OCI-LY3 (cell line): ENCODE results near the gene TTLL11.
A peak's percentile ranks its signal among the peaks of the same experiment; 100 is the strongest.

Source experiments
- H2AFZ ChIP-seq: fragments of 200-600, 300-600 bp; shearing (Covaris generic); 2 replicates; pipeline ENCODE4 v1.6.0; 2014; ENCODE audit warnings: antibody characterized with exemption, low read depth, low read length
- H3K27ac ChIP-seq: fragments of 200-600, 300-600 bp; sonication (generic); 2 replicates; pipeline ENCODE4 v1.5.1; 2014; ENCODE audit warnings: mild to moderate bottlenecking, low read length, moderate library complexity, mixed read lengths
- H3K27me3 ChIP-seq: fragments of 200-600, 300-600 bp; sonication (generic); 2 replicates; pipeline ENCODE4 v1.6.1; 2014; ENCODE audit warnings: low read depth, low read length, mixed read lengths
- H3K36me3 ChIP-seq: fragments of 200-600, 300-600 bp; sonication (generic); replicated peaks from 2 replicates; pipeline ENCODE3; 2014; ENCODE audit warnings: low read depth, low read length, mixed read lengths
- H3K4me1 ChIP-seq: fragments of 300-600, 200-600 bp; sonication (generic); 2 replicates; pipeline ENCODE4 v1.6.1; 2014; ENCODE audit warnings: low read length, mixed read lengths
- H3K4me2 ChIP-seq: fragments of 200-600, 300-600 bp; sonication (generic); 2 replicates; pipeline ENCODE4 v1.6.1; 2014; ENCODE audit warnings: low read length, mixed read lengths
- H3K4me3 ChIP-seq: fragments of 300-600, 200-600 bp; sonication (generic); 2 replicates; pipeline ENCODE4 v1.5.1; 2014; ENCODE audit warnings: antibody characterized with exemption, mild to moderate bottlenecking, low read length, moderate library complexity
- H3K79me2 ChIP-seq: fragments of 300-600, 200-600 bp; shearing (Covaris generic); 2 replicates; pipeline ENCODE4 v1.6.1; 2014; ENCODE audit warnings: mild to moderate bottlenecking, low read length, mixed read lengths
- H3K9ac ChIP-seq: fragments of 300-600, 200-600 bp; shearing (Covaris generic); 2 replicates; pipeline ENCODE4 v1.6.0; 2014; ENCODE audit warnings: mild to moderate bottlenecking, low read length, moderate library complexity
- H3K9me3 ChIP-seq: fragments of 200-600, 300-600 bp; shearing (Covaris generic); 2 replicates; pipeline ENCODE4 v1.6.1; 2014; ENCODE audit warnings: low read length, mixed read lengths; ENCODE audit not compliant: insufficient read depth
- H4K20me1 ChIP-seq: fragments of 200-600, 300-600 bp; sonication (generic); 2 replicates; pipeline ENCODE4 v1.6.1; 2016; ENCODE audit warnings: low read length, mixed read lengths; ENCODE audit not compliant: insufficient read depth
- CTCF ChIP-seq: fragments of 200-600, 300-600 bp; sonication (generic); IDR thresholded peaks from 2 replicates; pipeline ENCODE4 v1.5.1; 2014; ENCODE audit warnings: antibody characterized with exemption, low read length, low read depth
- EZH2phosphoT487 ChIP-seq: fragments of 200-600 bp; shearing (Covaris generic); IDR thresholded peaks from 2 replicates; pipeline ENCODE4 v1.6.1; 2018; ENCODE audit warnings: antibody characterized with exemption, mixed run types, low read depth

TTLL11 gene

GRCh38 chr9:121945849-121946248 is 147.3 kb downstream of the TTLL11 start:
- Histone ChIP-seq H2AFZ (no peak overlapping the region), H3K9ac (no peak overlapping the region), H3K4me1 (peaks cover 34% of the 10 kb centered on the region), H4K20me1 (no peaks in the 10 kb centered on the region), H3K9me3 (peaks cover 32% of the 10 kb centered on the region; the same call in 1 of the 2 replicates), H3K79me2 (no peaks in the 10 kb centered on the region), H3K4me3 (no peak overlapping the region), H3K36me3 (no peaks in the 10 kb centered on the region), H3K27ac (no peak overlapping the region), H3K27me3 (no peaks in the 10 kb centered on the region), H3K4me2 (no peak overlapping the region)
- TF ChIP-seq CTCF (no peak), EZH2phosphoT487 (no peak)

- TF ChIP-seq CTCF (no peak), EZH2phosphoT487 (no peak)
- H3K4me2 ChIP-seq = no peak overlapping the region
- H3K27ac ChIP-seq = no peak overlapping the region
- H3K27me3 ChIP-seq = no peaks in the 10 kb centered on the region
- H3K36me3 ChIP-seq = no peaks in the 10 kb centered on the region
- no peaks in the 10 kb centered on the region for H4K20me1 ChIP-seq
- no peak overlapping the region for H3K9ac ChIP-seq
- no peaks in the 10 kb centered on the region for H3K79me2 ChIP-seq
- H2AFZ ChIP-seq = no peak overlapping the region
- peaks cover 32% of the 10 kb centered on the region; the same call in 1 of the 2 replicates for H3K9me3 ChIP-seq
- H3K4me3 ChIP-seq = no peak overlapping the region
- H3K4me1 ChIP-seq = peaks cover 34% of the 10 kb centered on the region
Measured at GRCh38 chr9:121945281-121945680, 147.8 kb downstream of the TTLL11 start.

- H3K4me2 ChIP-seq = no peak overlapping the region; the same call in 1 of the 2 replicates
- peaks cover 34% of the 10 kb centered on the region for H3K4me1 ChIP-seq
Measured at GRCh38 chr9:121944711-121945191, 148.4 kb downstream of the TTLL11 start.

GRCh38 chr9:121943463-121943862 is 149.6 kb downstream of the TTLL11 start:
- Histone ChIP-seq H3K4me2 (peak overlapping the region; percentile 40; the same call in 1 of the 2 replicates), H3K9ac (no peak overlapping the region), H3K4me3 (no peak overlapping the region), H4K20me1 (no peaks in the 10 kb centered on the region), H2AFZ (no peak overlapping the region), H3K79me2 (no peaks in the 10 kb centered on the region), H3K4me1 (peaks cover 34% of the 10 kb centered on the region), H3K9me3 (peaks cover 32% of the 10 kb centered on the region; the same call in 1 of the 2 replicates), H3K36me3 (no peaks in the 10 kb centered on the region), H3K27me3 (no peaks in the 10 kb centered on the region), H3K27ac (peak overlapping the region; percentile 68)
- no peak for TF ChIP-seq CTCF
- TF ChIP-seq EZH2phosphoT487 = no peak

More at GRCh38 chr9:121944711-121945191, 148.4 kb downstream of the TTLL11 start:
- no peaks in the 10 kb centered on the region for H4K20me1 ChIP-seq
- H3K79me2 ChIP-seq = no peaks in the 10 kb centered on the region
- H3K9ac ChIP-seq = no peak overlapping the region
- no peaks in the 10 kb centered on the region for H3K27me3 ChIP-seq
- peaks cover 32% of the 10 kb centered on the region; the same call in 1 of the 2 replicates for H3K9me3 ChIP-seq
- H3K4me3 ChIP-seq = no peak overlapping the region
- peak overlapping the region; percentile 17; the same call in 1 of the 2 replicates for H3K27ac ChIP-seq
- TF ChIP-seq EZH2phosphoT487 = no peak
- TF ChIP-seq CTCF = no peak
- H3K36me3 ChIP-seq = no peaks in the 10 kb centered on the region
- no peak overlapping the region for H2AFZ ChIP-seq
